GM18505 (cell line): ENCODE data around the gene SPOCK1.

ENCODE experiments used
- ATAC-seq: cut with Tn5 transposase; IDR thresholded peaks from one replicate; pipeline ENCODE4 v1.9.1; 2021; ENCODE audit not compliant: unreplicated experiment
- POLR2A ChIP-seq: IDR thresholded peaks from 4 replicates; pipeline ENCODE4 v1.6.1; 2011; ENCODE audit warnings: borderline replicate concordance; ENCODE audit not compliant: insufficient read depth, insufficient read length; ENCODE audit errors: extremely low read depth

SPOCK1 gene

DNA sequence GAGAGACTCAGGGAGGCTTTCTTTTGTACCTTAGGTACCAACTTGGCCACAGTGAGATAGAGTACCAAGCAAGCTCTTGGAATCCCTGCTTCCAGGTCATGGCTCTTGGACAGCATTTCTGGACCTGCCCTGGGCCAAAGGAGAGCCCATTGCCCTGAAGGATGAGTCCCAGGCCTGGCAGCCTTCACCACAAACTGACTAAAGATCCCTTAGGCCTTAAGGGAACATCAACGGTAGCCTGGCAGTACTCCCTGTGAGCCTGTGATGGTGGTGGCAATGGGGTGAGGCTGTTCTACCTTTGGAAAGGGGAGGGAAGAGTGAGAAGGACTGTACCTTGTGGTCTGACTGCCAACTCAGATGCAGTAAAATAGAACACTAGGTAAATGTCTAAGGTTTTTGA lies 334.6 kb downstream of the SPOCK1 start:
- no peak for ATAC-seq
- TF ChIP-seq POLR2A: no peak

DNA sequence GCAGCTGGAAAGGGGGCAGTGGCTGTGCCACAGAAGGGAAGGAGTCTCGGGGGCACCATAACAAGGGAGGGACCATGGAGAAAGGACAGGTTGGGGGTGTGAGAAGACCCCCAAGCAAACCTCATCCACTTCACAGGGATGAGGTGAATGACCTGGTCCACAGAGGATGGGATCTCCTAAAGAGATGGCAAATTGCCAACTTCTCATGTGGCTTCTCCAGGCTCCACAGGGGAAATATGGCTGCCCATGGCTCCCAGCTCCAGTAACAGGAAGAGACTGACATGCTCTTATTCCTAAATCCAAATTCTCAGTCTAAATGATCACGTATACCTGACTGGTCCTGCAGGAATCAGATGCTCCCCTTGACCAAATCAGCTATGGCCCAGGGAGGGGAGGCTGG lies 340.4 kb downstream of the SPOCK1 start:
- TF ChIP-seq POLR2A: no peak
- no peak for ATAC-seq

DNA sequence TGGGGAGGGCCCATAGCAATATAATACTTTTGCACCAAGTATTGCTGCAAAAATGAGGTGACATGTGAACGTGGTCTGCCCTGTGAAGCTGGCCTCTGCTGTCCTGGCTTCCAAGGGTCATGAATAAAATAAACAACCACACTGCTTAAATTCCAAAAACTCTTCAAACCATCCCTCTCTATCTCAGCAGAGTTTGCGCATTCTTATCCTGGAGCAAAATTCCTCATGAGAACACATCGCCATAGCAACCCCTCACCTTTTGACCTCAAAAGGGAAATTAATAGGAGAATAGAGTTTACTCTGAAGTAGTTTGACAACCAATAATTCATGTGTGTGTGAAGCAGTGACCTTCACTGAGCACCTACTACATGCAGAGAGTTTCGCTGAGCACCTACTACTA lies 342.9 kb downstream of the SPOCK1 start:
- no peak for TF ChIP-seq POLR2A

DNA sequence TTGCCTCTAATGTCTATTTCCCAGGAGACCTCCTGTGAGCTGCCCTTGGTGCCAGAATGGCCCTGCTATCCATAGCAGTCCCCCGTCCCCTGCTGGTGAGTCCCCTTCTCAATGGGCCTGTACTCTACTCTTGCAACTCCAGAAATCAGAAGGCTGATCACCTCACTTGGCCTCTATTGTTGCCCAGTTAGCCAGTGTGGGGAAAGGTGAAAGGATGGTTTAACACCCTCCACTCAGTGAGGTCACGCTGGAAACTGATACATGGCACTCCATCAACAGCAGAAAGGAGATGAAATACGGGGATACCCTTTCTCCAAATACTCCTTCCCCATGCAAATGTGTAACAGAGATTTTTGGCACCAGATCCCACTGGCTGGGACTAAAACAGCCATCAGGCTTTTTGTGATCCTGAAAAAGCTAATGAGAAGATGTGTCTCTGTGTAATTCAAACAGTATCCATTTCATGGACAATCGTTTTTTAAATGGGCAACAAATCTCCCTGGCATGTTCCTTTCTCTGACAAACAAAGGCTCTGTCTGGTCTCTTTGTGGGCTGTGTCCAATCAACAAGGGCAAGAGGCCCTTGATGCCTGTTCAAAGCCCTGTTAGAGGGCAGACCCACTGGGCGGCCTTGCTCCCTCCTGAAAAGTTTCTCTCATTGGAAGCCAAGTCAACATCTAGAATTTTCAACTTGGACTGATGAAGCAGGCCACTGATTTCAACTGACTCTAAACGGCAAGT lies 343.7 kb downstream of the SPOCK1 start:
- ATAC-seq: no peak
- TF ChIP-seq POLR2A: no peak

More for the DNA sequence above, 342.9 kb downstream of the SPOCK1 start:
- ATAC-seq: no peak

DNA sequence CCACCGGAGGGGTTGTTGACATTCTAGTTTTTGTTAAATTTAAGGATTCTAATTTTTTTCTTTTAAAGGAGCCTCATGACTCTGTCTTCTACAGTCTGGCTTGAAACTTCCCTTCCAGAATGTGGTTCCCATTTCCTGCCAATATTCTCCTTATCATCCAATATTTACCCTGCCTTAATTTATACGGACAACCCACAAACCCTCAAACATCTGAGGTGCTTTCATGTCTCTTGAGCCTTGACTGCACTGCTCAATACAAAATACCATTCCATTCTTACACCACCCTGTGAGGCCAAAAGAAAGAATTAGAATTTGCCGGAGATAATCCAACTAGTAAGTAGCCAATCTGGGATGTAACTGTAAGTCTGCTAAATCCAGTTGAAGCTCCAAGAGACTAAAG lies 346.5 kb downstream of the SPOCK1 start:
- ATAC-seq: no peak
- TF ChIP-seq POLR2A: no peak

DNA sequence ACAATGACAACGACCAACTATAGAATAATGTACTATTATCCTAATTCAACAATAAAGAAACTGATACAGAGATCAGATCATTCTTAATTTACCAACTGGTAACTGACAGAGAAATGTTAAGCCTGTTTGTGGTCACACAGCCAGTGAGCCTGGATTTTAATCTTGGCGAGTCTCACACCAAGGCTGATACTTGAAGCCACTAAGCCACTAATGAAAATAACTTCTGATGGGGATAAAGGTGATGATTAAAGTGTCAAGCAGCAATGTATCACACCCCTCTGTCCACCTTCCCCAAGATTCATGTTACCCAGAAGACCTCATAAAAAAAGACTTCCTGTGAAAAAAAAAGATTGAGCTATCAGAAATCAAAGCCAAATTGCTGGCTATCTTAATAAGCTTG lies 350.5 kb downstream of the SPOCK1 start:
- TF ChIP-seq POLR2A: no peak
- no peak for ATAC-seq

DNA sequence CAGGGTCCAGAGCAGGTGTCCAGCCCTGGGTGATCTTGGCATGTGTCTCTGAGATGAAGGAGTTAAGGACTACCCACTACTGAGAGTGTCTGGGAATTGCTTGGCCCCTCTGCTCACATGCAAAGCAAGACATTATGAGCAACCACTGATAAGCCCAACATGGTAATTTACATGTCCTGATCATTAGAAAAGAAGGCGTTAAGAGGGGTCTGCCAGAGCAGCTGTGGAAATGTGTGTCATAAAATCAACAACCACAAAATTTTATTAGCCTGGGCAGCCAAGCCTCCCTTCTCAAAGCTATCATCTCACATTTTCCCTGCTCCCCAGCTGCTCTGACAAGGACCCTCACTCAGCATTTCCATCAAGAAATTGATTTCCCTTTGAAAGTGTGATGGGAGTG lies 351.0 kb downstream of the SPOCK1 start:
- no peak for ATAC-seq
- no peak for TF ChIP-seq POLR2A

DNA sequence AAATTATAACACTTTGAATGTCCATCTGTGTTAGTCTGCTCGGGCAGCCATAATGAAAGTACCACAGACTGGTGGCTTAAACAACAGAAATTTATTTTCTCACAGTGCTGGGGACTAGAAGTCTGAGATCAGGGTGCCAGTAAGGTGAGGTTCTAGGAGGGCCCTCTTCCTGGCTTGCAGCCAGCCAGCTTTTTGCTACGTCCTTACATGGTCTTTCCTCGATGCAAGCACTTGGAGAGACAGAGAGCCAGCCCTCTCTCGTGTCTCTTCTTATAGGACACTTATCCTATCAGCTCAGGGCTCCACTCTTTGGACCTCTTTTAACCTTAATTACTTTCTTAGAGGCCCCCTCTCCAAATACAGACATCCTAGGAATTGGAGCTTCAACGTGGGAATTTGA lies 351.8 kb downstream of the SPOCK1 start:
- no peak for ATAC-seq
- no peak for TF ChIP-seq POLR2A

DNA sequence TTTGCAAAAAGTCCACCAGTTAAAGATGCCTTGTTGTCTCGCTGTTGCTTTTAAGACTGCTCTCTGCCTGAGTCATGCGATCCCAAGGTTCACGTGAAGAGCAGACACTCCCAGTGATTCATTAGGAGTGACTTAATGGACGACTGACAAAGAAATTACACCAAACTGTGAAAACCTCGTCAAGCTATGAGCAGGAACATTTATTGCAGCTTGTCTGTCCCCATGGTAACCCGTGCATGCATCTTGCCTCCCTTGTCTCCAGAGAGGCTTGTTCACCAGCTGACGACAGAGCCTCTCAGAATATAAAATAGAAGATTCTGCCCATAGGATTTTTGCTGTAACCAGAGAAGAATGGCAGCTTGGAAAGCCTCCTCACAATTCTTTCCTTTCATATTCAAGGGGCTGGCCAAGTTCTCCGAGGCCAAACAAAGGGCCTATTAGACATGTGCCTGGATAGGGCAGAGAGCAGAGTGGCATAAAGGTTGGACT lies 352.7 kb downstream of the SPOCK1 start:
- ATAC-seq: no peak
- no peak for TF ChIP-seq POLR2A

DNA sequence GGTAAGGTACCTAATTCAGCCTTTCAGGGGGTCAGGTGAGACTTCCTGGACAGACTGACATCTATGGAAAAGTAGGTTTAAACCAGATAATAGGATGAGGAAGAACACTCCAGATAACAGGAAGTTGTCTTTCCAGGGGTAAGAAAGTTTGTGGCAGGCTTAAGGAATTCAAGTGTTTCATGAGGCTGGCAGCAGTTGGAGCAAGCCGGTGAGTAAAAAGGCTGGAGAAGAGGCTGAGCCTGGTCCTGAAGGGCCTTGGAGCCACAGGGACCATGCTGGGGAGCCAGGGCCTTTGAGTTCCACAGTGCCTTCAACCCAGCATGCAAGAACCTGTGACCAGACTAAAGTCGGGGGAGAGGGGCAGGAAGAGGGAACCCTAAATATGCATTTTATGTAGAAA lies 353.4 kb downstream of the SPOCK1 start:
- TF ChIP-seq POLR2A: no peak
- no peak for ATAC-seq

DNA sequence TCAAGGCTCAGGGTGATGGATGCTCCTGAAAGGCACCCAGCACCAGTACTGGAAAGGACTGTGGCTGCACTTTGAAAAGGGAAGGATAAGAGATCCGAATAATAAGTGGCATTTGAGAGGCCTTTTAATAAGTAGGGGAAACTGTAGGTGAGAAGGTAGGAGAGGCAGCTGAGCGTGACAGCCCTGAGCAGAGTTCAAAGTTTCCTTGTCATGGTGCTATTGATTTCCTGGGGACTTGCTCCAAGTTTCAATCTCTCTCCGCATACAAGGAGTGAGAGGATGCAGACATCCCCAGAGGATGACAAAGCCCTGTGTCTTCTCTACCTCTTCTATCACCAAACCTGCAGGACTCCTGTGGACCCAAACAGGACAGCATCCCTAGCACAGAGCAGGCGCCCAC lies 354.5 kb downstream of the SPOCK1 start:
- ATAC-seq: no peak
- TF ChIP-seq POLR2A: no peak

DNA sequence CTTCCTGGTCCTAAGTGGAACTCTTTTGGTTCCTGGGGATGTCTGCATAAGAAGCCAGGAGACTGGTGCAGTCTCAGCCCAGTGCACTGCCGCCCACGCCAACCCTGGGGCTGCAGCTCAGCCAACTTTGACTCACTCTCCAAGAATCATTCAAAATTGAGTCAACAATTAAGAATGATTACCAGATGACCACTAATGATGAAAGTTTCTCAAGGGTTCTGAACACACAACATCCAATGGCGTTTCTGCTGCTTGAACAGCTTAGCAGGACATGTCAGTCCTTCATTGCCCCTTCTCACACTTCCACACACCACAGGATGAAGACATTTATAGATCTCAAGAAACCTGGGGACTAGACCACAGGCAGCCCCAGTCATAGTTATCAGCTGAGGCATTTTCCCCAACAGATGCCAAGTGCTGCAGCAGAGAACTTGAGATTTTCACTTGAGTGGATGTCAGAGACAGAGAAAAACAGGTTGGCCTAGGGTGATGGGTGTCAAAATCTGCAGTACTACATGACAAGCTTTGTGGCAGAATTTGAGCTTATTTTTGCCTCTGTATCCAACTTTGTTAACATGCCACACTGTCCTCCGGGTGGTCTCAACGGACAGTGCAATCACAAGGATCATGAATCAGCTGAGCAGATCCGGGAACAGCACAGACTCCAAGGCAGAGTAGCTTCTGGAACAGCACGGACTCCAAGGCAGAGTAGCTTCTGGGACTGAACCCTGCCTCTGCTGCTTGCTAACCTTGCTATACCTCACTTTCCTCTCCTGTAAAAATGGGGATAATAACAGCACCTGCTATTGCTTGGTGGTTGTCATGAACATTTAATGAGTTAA lies 356.1 kb downstream of the SPOCK1 start:
- no peak for TF ChIP-seq POLR2A
- no peak for ATAC-seq

DNA sequence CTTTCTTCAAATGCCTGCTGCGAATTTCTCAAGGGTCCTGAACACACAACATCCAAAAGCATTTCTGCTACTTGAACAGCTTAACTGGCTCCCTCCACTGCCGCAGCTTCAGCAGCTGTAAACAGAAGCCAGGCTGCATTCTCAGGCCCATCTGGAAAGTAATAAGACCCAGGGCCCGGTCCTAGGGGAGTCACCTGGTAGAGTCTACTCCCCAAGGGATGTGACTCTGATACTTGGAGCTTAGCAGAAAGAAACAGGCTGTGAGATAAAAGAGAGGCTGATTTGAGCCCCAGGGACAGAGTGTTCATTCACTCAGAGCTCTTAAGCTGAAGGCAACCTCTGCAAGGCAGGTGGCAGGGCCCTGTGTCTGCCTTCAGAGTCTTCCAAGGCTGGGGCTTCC lies 356.8 kb downstream of the SPOCK1 start:
- no peak for ATAC-seq
- no peak for TF ChIP-seq POLR2A

DNA sequence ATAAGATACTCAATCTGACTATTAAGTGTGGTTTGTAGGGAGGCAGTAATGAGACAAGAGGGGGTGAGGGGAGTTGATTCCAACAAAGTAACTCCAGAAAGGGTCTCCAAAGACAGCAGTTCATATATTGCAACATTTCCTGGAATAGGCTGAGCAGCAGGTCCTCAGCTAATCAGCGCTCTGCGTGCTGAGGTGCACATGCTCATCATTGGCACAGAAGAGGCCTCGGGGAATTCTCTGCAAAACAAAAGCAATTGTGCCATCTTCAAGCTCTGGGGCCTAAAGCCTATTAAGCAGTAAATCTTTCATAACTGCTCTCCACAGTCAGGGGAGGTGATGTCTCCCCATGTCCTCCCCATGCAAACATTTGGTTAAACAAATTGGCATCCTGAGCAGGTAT lies 357.3 kb downstream of the SPOCK1 start:
- ATAC-seq: no peak
- TF ChIP-seq POLR2A: no peak
